Measurements from ENCODE around the gene ASB13. TPM values are rescaled to one million over a fixed set of nuclear protein-coding genes. Genes with fewer than 3 reads are reported as not detected.

Gene ASB13
- total RNA-seq, 1 donor, result 9.1 TPM

GRCh38 chr10:5697342-5697741, 30.9 kb upstream of the ASB13 start:
- no peak for DNase-seq (ENCODE audit: low read depth)
- no peak overlapping the region for H3K4me3 ChIP-seq (ENCODE audit: low read depth, low read length)
- no peak for TF ChIP-seq CTCF (IDR thresholded peaks at IDR 0.05; ENCODE audit: insufficient read depth, low read depth, low read length)

DNA sequence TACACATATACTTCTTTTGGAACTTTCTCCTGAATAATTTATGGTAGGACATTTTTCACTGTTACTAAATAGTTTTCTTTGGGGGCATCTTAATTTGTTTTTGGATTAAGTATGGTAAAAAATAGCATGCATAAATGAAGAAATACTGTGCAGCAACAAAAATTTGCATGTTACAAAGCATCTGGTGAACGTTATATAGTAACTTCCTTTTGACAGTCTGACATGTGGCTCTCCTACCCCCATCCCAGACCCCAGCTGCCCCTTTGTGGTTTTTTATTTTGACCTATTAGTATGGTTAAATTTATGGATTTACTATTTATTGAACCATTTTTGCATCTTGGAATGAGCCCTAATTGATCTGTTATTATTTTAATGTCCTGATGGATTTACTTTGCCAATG, 28.2 kb upstream of the ASB13 start:
- no peak for TF ChIP-seq CTCF (IDR thresholded peaks at IDR 0.05; ENCODE audit: insufficient read depth, low read depth, low read length)
- no peak for DNase-seq (ENCODE audit: low read depth)
- H3K4me3 ChIP-seq (ENCODE audit: low read depth, low read length), result no peak overlapping the region

- no peak for TF ChIP-seq CTCF (IDR thresholded peaks at IDR 0.05; ENCODE audit: insufficient read depth, low read depth, low read length)
- DNase-seq (ENCODE audit: low read depth), result peak; percentile 57
- peak overlapping the region; percentile 66 for H3K4me3 ChIP-seq (ENCODE audit: low read depth, low read length)
Observed at GRCh38 chr10:5692461-5693358, 26.3 kb upstream of the ASB13 start.

GRCh38 chr10:5691786-5692185, 25.4 kb upstream of the ASB13 start:
- TF ChIP-seq CTCF (IDR thresholded peaks at IDR 0.05; ENCODE audit: insufficient read depth, low read depth, low read length), result no peak
- H3K4me3 ChIP-seq (ENCODE audit: low read depth, low read length), result no peak overlapping the region

GRCh38 chr10:5688587-5688986, 22.2 kb upstream of the ASB13 start:
- no peak overlapping the region for H3K4me3 ChIP-seq (ENCODE audit: low read depth, low read length)
- no peak for TF ChIP-seq CTCF (IDR thresholded peaks at IDR 0.05; ENCODE audit: insufficient read depth, low read depth, low read length)
- no peak for DNase-seq (ENCODE audit: low read depth)

More at GRCh38 chr10:5691786-5692185, 25.4 kb upstream of the ASB13 start:
- no peak for DNase-seq (ENCODE audit: low read depth)

- no peak for TF ChIP-seq CTCF (IDR thresholded peaks at IDR 0.05; ENCODE audit: insufficient read depth, low read depth, low read length)
- peak overlapping the region; percentile 85 for H3K4me3 ChIP-seq (ENCODE audit: low read depth, low read length)
- DNase-seq (ENCODE audit: low read depth), result peak; percentile 32
Observed at GRCh38 chr10:5685764-5686240, 19.4 kb upstream of the ASB13 start.

All from fibroblast of villous mesenchyme (primary cell).